ENCODE results near the gene SOSTDC1. TPM values are rescaled to one million over a fixed set of nuclear protein-coding genes. Genes with fewer than 3 reads are reported as not detected.

Gene SOSTDC1
- total RNA-seq, 1 experiment from 2014 or later: not detected

- Histone ChIP-seq H3K36me3 (ENCODE audit: insufficient read depth, low read length, poor library complexity, severe bottlenecking) (no peaks in the 10 kb centered on the region), H3K9me3 (ENCODE audit: low read depth, low read length, poor library complexity, severe bottlenecking) (no peaks in the 10 kb centered on the region), H3K27ac (ENCODE audit: low read depth, low read length, poor library complexity, severe bottlenecking) (no peak overlapping the region), H3K4me3 (ENCODE audit: low read depth, low read length, poor library complexity, severe bottlenecking) (no peak overlapping the region), H3K4me1 (ENCODE audit: insufficient read depth, low read length, poor library complexity, severe bottlenecking) (no peaks in the 10 kb centered on the region), H3K27me3 (replicated peaks; ENCODE audit: insufficient read depth, low read depth, low read length, poor library complexity) (no peaks in the 10 kb centered on the region)
- no TSS peak for BruUV-seq (replicated peaks)
- POLR2A ChIA-PET (ENCODE audit: low non-redundant PET): no interaction called here
- CTCF ChIA-PET: no interaction called here
- DNase-seq (ENCODE audit: low spot score): peak; percentile 34
- TF ChIP-seq EZH2 (IDR thresholded peaks at IDR 0.05; ENCODE audit: borderline replicate concordance, low read depth, low read length, poor library complexity, severe bottlenecking): no peak
- no peak for TF ChIP-seq CTCF (conservative IDR thresholded peaks at IDR 0.05; ENCODE audit: low read depth, low read length)
- intact Hi-C loops (cut with micrococcal nuclease; ENCODE audit: unreplicated experiment): no loop called here
Measured at GRCh38 chr7:16417906-16418305, 47.6 kb downstream of the SOSTDC1 start.

GRCh38 chr7:16416289-16417282 is 49.0 kb downstream of the SOSTDC1 start:
- Histone ChIP-seq H3K9me3 (ENCODE audit: low read depth, low read length, poor library complexity, severe bottlenecking) (no peaks in the 10 kb centered on the region), H3K36me3 (ENCODE audit: insufficient read depth, low read length, poor library complexity, severe bottlenecking) (no peaks in the 10 kb centered on the region), H3K4me3 (ENCODE audit: low read depth, low read length, poor library complexity, severe bottlenecking) (no peak overlapping the region), H3K4me1 (ENCODE audit: insufficient read depth, low read length, poor library complexity, severe bottlenecking) (no peaks in the 10 kb centered on the region), H3K27ac (ENCODE audit: low read depth, low read length, poor library complexity, severe bottlenecking) (no peak overlapping the region), H3K27me3 (replicated peaks; ENCODE audit: insufficient read depth, low read depth, low read length, poor library complexity) (no peaks in the 10 kb centered on the region)
- ChIA-PET CTCF (no interaction called here), POLR2A (ENCODE audit: low non-redundant PET) (no interaction called here)
- DNase-seq (ENCODE audit: low spot score): no peak
- BruUV-seq (replicated peaks): no TSS peak
- intact Hi-C loops (cut with micrococcal nuclease; ENCODE audit: unreplicated experiment): no loop called here
- no peak for TF ChIP-seq CTCF (conservative IDR thresholded peaks at IDR 0.05; ENCODE audit: low read depth, low read length)
- TF ChIP-seq EZH2 (IDR thresholded peaks at IDR 0.05; ENCODE audit: borderline replicate concordance, low read depth, low read length, poor library complexity, severe bottlenecking): no peak

GRCh38 chr7:16412274-16413254 is 53.0 kb downstream of the SOSTDC1 start:
- ChIA-PET POLR2A (ENCODE audit: low non-redundant PET) (no interaction called here), CTCF (no interaction called here)
- Histone ChIP-seq H3K4me3 (ENCODE audit: low read depth, low read length, poor library complexity, severe bottlenecking) (no peak overlapping the region), H3K9me3 (ENCODE audit: low read depth, low read length, poor library complexity, severe bottlenecking) (no peaks in the 10 kb centered on the region), H3K4me1 (ENCODE audit: insufficient read depth, low read length, poor library complexity, severe bottlenecking) (no peaks in the 10 kb centered on the region), H3K27ac (ENCODE audit: low read depth, low read length, poor library complexity, severe bottlenecking) (no peak overlapping the region), H3K27me3 (replicated peaks; ENCODE audit: insufficient read depth, low read depth, low read length, poor library complexity) (no peaks in the 10 kb centered on the region), H3K36me3 (ENCODE audit: insufficient read depth, low read length, poor library complexity, severe bottlenecking) (no peaks in the 10 kb centered on the region)
- no TSS peak for BruUV-seq (replicated peaks)
- intact Hi-C loops (cut with micrococcal nuclease; ENCODE audit: unreplicated experiment): no loop called here
- TF ChIP-seq EZH2 (IDR thresholded peaks at IDR 0.05; ENCODE audit: borderline replicate concordance, low read depth, low read length, poor library complexity, severe bottlenecking) (no peak), CTCF (conservative IDR thresholded peaks at IDR 0.05; ENCODE audit: low read depth, low read length) (no peak)
- DNase-seq (ENCODE audit: low spot score): no peak
